Measurements from ENCODE around the gene SMARCD3.

- TF ChIP-seq POLR2A (IDR thresholded peaks at IDR 0.05) (no peak), CTCF (IDR thresholded peaks at IDR 0.05) (no peak), POLR2AphosphoS5 (IDR thresholded peaks at IDR 0.05) (no peak), EP300 (IDR thresholded peaks at IDR 0.05) (no peak)
These were observed 59.5 kb downstream of the SMARCD3 start for GRCh38 chr7:151189038-151189437.
